ENCODE measurements around the gene CD46. TPM values are rescaled to one million over a fixed set of nuclear protein-coding genes. Genes with fewer than 3 reads are reported as not detected.

The CD46 gene
- total and polyA plus RNA-seq, 10 of the 15 experiments (the other 5 are each of a cell fraction or from before 2014, with no cell fraction given), result 61.1 to 198 (median 81.4) TPM

- TF ChIP-seq BCLAF1 (IDR thresholded peaks at IDR 0.05) (no peak), RCOR1 (conservative IDR thresholded peaks at IDR 0.05; ENCODE audit: low read depth, low read length) (no peak)
- TF ChIP-seq, protein P1, sequence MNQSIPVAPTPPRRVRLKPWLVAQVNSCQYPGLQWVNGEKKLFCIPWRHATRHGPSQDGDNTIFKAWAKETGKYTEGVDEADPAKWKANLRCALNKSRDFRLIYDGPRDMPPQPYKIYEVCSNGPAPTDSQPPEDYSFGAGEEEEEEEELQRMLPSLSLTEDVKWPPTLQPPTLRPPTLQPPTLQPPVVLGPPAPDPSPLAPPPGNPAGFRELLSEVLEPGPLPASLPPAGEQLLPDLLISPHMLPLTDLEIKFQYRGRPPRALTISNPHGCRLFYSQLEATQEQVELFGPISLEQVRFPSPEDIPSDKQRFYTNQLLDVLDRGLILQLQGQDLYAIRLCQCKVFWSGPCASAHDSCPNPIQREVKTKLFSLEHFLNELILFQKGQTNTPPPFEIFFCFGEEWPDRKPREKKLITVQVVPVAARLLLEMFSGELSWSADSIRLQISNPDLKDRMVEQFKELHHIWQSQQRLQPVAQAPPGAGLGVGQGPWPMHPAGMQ (IDR thresholded peaks at IDR 0.05; ENCODE audit: borderline replicate concordance), result no peak
- TF ChIP-seq, protein P2, sequence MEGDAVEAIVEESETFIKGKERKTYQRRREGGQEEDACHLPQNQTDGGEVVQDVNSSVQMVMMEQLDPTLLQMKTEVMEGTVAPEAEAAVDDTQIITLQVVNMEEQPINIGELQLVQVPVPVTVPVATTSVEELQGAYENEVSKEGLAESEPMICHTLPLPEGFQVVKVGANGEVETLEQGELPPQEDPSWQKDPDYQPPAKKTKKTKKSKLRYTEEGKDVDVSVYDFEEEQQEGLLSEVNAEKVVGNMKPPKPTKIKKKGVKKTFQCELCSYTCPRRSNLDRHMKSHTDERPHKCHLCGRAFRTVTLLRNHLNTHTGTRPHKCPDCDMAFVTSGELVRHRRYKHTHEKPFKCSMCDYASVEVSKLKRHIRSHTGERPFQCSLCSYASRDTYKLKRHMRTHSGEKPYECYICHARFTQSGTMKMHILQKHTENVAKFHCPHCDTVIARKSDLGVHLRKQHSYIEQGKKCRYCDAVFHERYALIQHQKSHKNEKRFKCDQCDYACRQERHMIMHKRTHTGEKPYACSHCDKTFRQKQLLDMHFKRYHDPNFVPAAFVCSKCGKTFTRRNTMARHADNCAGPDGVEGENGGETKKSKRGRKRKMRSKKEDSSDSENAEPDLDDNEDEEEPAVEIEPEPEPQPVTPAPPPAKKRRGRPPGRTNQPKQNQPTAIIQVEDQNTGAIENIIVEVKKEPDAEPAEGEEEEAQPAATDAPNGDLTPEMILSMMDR (IDR thresholded peaks at IDR 0.05 in 2 of 3, conservative IDR thresholded peaks at IDR 0.05 in 1 of 3; ENCODE audit: control insufficient read depth in 2 of 3, extremely low read depth in 1 of 3, insufficient read depth in 1 of 3, low read depth in 3 of 3, low read length in 3 of 3), result peak; percentile 50 to 60 (median 56)
These were observed 60.3 kb downstream of the CD46 start (continued) for GRCh38 chr1:207811920-207812720.
